Stimulated activated CD8-positive, alpha-beta memory T cell treated with anti-CD3 and anti-CD28 coated beads, Interleukin-4, amount 100 ng/mL, for 4 hours (primary cell): ENCODE data around the gene ENTPD3.
A peak's percentile ranks its signal among the peaks of the same experiment; 100 is the strongest.
"Not testable (repeated sequence)": the region's sequence is repeated elsewhere in the genome, so short reads cannot be mapped to it uniquely, and the experiment has no call there.

Experiments
- DNase-seq, 2 donors: peaks; one replicate each; pipeline ENCODE4 v3.0.0-alpha.2; 2020; ENCODE audit warnings: low read depth in 2 of 2, low spot score in 1 of 2

The ENTPD3 gene

DNA sequence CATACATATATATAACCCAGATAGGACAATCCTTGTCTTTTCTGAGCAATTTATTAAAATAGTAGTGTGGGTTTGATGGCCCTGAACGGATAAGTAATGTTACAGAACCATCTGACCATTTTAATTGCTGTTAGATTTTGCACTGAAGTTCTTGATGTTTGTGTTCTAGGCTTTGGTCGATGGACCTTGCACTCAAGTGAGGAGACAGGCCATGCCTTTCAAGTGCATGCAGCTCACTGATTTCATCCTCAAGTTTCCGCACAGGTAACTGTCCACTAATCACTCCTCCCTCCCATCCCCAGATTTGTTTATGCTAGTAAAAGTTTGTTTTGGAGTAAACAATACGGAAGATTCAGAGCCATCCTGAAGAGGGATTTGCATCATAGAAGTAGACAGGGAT is 71.5 kb downstream of the ENTPD3 start:
- no peak for DNase-seq

DNA sequence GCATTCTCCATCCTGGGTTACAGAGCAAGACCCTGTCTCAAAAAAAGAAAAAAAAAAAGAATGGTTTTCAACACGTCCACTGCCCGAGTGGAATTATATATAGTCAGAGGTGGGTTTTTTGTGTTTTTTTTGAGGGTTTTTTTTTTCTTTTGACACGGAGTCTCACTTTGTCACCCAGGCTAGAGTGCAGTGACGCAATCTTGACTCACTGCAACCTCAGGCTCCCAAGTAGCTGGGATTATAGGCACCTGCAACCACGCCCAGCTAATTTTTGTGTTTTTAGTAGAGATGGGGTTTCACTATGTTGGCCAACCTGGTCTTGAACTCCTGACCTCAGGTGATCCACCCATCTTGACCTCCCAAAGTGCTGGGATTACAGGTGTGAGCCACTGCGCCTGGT is 73.5 kb downstream of the ENTPD3 start:
- DNase-seq: not testable (repeated sequence)

DNA sequence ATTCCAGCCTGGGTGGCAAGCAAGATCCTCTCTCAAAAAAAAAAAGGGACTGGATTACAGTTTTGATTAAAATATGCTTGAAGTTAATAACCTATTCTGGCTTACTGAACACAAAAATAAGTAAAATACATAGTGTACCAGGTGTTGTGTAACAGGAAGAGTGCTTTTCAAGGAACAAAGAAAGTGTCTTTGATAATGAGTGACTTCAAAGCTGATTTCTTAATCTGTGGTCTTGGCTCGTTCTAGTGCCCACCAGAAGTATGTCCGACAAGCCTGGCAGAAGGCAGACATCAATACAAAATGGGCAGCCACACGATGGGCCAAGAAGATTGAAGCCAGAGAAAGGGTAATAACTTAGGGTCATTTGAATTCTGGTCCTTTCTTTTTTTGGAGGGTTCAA is 74.2 kb downstream of the ENTPD3 start:
- no peak for DNase-seq

DNA sequence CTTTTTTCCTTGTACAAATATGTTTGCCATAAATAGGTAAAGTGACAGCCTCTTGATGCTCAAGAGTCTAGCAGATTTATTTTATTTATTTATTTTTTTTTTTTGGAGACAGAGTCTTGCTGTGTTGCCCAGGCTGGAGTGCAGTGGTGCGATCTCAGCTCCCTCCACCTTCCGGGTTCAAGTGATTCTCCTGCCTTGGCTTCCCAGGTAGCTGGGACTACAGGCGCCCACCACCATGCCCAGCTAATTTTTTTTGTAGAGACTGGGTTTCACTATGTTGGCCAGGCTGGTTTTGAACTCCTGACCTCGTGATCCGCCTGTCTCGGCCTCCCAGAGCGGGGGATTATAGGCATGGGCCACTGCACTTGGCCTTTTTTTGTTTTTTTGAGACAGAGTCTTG is 75.9 kb downstream of the ENTPD3 start:
- not testable (repeated sequence) for DNase-seq

DNA sequence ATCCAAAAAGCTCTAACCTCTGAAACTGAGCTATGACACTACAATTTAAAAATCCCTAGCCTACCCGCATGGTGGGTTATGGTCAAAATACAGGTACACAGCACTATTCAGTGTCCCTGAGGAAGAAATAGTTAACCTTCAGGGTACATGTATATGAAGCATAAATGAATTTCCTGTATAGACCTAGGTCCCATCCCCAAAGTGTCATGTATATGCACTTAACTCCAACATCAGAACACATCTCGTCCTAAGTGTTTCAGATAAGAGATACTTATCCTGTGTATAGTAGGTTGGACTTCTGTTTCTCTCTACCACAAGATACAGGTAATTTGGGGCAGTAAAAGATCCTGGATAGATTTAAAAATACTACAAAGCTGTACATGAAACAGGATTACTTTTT is 76.6 kb downstream of the ENTPD3 start:
- no peak for DNase-seq

DNA sequence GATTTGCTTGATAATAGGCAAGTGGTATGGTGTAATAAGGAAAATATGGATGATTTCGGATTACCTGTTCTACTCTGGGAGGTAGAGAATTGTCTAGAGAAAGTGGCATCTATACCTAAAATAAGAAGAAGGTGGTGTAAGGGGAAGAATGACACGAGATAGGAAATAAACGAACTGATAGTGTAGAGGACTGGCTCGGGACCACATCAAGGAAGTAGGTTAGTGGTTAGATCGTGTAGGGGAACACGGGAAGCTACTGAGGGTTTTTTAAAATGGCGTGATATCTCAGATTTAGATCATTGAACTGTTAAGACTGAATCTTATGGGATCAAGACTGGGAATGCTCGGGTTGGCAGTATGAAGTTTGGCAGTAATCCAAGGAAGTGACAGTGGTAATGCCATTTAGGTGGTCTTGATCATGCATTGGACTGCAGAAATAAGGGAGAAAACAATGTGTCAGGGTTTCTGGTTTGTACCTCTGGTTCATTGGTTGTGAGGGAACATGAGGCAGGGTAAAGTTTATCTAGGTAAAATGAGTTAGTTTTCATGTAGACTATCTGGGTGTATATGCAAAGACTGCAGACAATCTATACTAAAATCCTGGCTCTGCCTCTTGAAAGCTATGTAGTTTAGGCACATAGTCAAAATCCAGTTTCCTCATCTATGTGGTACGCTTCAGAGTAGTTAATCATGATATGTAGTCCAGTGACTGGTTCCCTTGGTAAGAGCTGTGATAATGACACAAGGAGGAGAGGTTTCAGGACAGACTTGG is 77.5 kb downstream of the ENTPD3 start:
- DNase-seq: no peak

DNA sequence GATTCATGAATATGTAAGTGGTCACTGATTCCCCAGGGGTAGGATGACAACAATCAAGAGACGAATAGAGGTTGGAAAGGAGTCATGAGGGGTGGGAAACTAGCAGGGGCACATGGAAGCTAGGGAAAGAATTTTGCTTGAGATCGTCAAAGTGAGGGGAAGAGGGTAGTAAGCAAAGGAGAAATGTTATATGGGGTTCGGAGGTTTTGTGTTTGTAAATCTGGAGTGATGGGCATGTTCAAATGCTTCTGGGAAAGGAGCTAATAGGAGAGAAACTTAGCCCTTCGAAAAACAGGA is 78.1 kb downstream of the ENTPD3 start:
- no peak for DNase-seq

DNA sequence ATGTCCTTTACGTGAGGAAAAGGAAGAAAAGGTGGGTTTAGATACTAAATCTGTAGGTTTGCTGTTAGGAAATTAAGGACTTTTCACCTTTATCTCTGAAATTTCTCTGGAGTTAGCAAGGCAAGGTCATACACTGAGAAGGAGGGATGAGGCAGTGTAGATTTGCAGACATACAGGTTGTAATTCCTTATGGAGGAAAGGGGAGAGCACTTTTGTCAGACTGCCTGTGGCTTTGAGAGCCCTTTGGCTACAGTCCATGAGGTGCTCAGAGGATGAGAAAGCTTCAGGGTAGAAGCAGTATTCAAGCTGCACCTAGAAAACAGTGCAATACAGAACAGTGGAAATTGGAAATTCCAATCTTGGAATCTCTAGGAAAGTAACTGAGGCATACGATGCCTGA is 78.5 kb downstream of the ENTPD3 start:
- DNase-seq: no peak

DNA sequence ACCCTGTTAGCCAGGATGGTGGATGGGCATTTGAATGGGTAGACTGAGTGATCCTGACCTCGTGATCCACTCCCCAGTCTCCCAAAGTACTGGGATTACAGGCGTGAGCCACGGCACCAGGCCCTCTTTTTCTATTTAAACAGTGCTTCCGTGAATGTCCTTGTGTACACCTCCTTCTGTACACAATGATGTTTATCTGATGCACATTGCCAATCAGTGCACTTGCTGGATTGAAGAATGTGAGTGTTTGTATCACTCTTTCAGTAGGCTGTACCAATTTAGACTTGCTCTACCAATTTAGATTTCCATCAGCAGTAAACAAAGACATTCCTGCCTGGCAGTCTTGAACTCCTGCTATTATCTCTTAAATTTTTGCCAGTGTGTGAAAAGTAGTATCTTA is 81.0 kb downstream of the ENTPD3 start:
- DNase-seq: no peak

DNA sequence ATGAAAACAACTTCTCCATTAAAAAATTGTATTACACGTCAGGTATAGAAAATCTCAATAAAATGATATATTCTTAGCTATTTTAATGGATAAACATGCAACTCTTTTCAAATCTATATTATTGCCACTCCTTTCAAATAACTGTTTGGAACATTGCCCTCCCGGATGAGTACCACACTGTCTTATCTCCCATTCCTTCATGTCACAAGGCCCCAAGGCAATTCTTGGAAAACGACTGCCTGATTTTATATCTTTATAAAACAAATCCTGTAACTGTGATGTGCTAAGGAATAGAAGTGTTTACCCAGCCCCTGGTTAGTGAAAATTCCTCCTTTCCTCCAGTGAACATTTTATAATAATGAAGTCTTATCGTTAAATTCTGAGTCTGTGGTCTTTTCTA is 83.7 kb downstream of the ENTPD3 start:
- DNase-seq: no peak

DNA sequence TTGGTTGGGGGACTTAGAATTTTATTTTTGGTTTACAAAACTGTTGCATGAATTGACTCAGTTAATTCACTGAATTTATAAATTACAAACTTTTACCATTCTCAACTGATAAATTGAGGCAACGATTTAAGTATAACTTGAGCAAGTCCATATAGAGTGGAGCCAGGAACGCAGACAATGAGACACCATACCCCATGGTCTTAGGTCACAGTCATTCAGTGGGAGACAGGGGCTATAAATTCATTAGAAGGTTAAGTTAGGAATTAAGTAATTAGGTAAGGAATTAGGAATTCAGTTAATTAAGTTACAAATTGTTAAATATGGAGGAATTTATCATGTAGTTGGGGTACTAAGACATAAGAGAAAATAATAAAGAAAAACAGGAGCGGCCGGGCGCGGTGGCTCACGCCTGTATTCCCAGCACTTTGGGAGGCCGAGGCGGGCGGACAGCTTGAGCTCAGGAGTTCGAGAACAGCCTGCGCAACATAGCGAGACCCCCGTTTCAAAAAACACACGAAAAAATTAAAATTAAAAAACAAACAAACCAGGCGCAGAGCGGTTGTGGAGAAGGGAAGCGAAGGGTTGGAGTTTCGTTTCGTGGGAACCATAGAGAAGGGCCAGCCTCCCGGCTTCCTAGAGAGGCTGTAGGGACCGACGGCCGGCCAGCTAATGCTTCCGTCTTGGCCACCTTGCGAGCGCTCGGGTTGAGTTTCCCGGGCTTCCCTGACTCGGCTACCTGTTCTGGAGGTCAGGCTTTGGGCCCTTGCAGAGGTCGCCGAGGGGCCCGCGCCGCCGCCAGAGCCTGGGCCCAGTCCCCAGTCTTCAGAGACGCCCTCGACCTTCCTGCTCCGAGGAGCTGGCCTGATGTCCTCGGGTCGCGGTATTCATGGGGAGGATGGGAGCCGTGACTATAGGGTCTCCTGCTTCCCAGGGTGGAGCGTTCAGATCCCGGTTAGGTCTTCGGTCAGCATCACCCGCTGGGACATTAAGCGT is 89.8 kb downstream of the ENTPD3 start, which contains the start of gene ZNF619:
Gene ZNF619, plus strand, starts transcription at position 645 of the 993 bp plus-strand sequence. CDS start 858 bp downstream, outside the sequence.
- peak in 1 of 2 donors; percentile 29 for DNase-seq

DNA sequence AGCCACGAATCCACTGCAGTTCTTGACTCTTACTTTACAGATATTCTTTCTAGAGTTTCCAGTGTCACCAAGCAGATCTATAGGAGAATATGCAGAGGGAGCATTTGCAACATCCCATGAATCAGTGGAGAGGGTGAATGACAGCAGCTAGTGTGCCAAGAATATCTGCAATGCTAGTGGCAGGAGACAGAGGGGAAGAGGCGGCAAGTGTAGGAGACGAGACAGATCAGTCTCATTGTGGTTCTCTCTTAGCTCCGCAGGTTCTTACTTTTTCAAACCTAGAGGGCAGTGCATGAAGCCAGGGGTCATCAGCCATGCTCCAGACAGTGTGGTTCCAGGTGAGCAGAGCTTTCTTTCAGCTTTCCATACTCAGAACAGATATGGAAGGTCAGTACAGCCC is 90.7 kb downstream of the ENTPD3 start:
- DNase-seq: no peak
